ENCODE data around the gene STYXL2. TPM values are rescaled to one million over a fixed set of nuclear protein-coding genes. Genes with fewer than 3 reads are reported as not detected.

STYXL2 gene
- total and polyA plus RNA-seq, 2 of the 8 experiments (the other 6 are each of a cell fraction or from before 2014, with no cell fraction given) = 0.09 to 0.22 TPM

- Histone ChIP-seq H3K4ac (replicated peaks; ENCODE audit: insufficient read length, low read depth, low read length) (no peak overlapping the region), H3K36me3 (ENCODE audit: control insufficient read depth in 2 of 4, insufficient read depth in 4 of 4, low read length in 3 of 4) (no peaks in the 10 kb centered on the region), H3K79me2 (ENCODE audit: control insufficient read depth in 1 of 2, insufficient read depth in 2 of 2, low read length in 2 of 2) (no peaks in the 10 kb centered on the region), H3K23me2 (ENCODE audit: low read depth, low read length) (no peaks in the 10 kb centered on the region), H3K56ac (replicated peaks; ENCODE audit: insufficient read length, low read depth, low read length) (no peak overlapping the region), H4K5ac (ENCODE audit: insufficient read length, low read depth, low read length) (no peak overlapping the region), H3K4me3 (ENCODE audit: extremely low read depth in 1 of 4, insufficient read depth in 2 of 4, low read depth in 3 of 4, low read length in 4 of 4) (no peak overlapping the region), H2BK120ac (replicated peaks; ENCODE audit: low read depth, low read length) (no peak overlapping the region), H3K9ac (replicated peaks in 1 of 4; ENCODE audit: extremely low read depth in 1 of 4, low read depth in 3 of 4, low read length in 3 of 4) (no peak overlapping the region), H3K4me1 (replicated peaks in 1 of 4; ENCODE audit: control insufficient read depth in 3 of 4, insufficient read depth in 4 of 4, low read length in 3 of 4) (peaks cover 0 to 11% (median 2%) of the 10 kb centered on the region in 4 experiments; a peak in 4 of 7 replicates), H3K27ac (ENCODE audit: low read depth, low read length) (no peak overlapping the region), H3K18ac (ENCODE audit: extremely low read depth, low read length) (peak overlapping the region; percentile 39; the same call in 1 of the 2 replicates), H3K27me3 (replicated peaks in 1 of 4; ENCODE audit: control insufficient read depth in 3 of 4, extremely low read depth in 1 of 4, insufficient read depth in 3 of 4, low read length in 3 of 4) (no peaks in the 10 kb centered on the region), H3K23ac (ENCODE audit: insufficient read length) (no peak overlapping the region), H2BK15ac (ENCODE audit: low read length) (no peak overlapping the region; the same call in 1 of the 2 replicates), H2AK5ac (ENCODE audit: low read depth, low read length) (no peak overlapping the region), H2BK12ac (ENCODE audit: low read depth, low read length) (no peak overlapping the region), H3K9me3 (ENCODE audit: insufficient read depth in 2 of 2, low read depth in 1 of 2, low read length in 1 of 2) (no peaks in the 10 kb centered on the region), H3K4me2 (ENCODE audit: insufficient read depth in 1 of 2, low read depth in 2 of 2, low read length in 2 of 2) (no peak overlapping the region), H3K14ac (ENCODE audit: insufficient read length) (no peak overlapping the region), H4K20me1 (replicated peaks in 1 of 2; ENCODE audit: control insufficient read depth in 1 of 2, insufficient read depth in 2 of 2, low read length in 2 of 2) (no peaks in the 10 kb centered on the region), H4K8ac (ENCODE audit: extremely low read depth, insufficient read depth, low read length) (peak overlapping the region; percentile 35; the same call in 1 of the 2 replicates), H2AFZ (ENCODE audit: low read length) (no peak overlapping the region), H2BK20ac (ENCODE audit: low read length) (no peak overlapping the region), H4K91ac (replicated peaks; ENCODE audit: insufficient read length, low read length) (no peak overlapping the region), H2BK5ac (ENCODE audit: low read depth, low read length) (no peak overlapping the region), H3K79me1 (ENCODE audit: low read depth, low read length) (no peaks in the 10 kb centered on the region)
- POLR2A ChIA-PET (ENCODE audit: partially characterized antibody) = interaction anchor here (1.3 to 2.3 kb wide), 3 partner anchors 12 to 111 kb away, joined by 3 to 7 read pairs (median 5); partner anchors contain the start of gene POU2F1
- DNase-seq (ENCODE audit: low read depth in 1 of 2, low spot score in 2 of 2) (no peak), FAIRE-seq (no peak)
- CTCF ChIA-PET (ENCODE audit: partially characterized antibody) = interaction anchor here (0.9 to 1.7 kb wide), 8 partner anchors 10 to 88 kb away, joined by 3 to 5 read pairs (median 3); no protein-coding TSS in a partner anchor
- WGBS, 2 experiments (ENCODE audit: extremely low coverage in 1 of 2, insufficient coverage in 1 of 2, insufficient read length in 1 of 2, insufficient replicate concordance in 2 of 2, low coverage in 1 of 2, low lambda C conversion rate in 2 of 2, missing lambda C conversion rate in 1 of 2) = 95% methylated on average over 2 of the region's 2 CpGs; no CpG with 5 or more reads in 1 of the 2 experiments
- TF ChIP-seq SIRT6 (IDR thresholded peaks at IDR 0.05; ENCODE audit: low read length) = no peak
- no peak for TF ChIP-seq BCL11A (IDR thresholded peaks at IDR 0.05; ENCODE audit: low read depth in 2 of 2, low read length in 2 of 2)
- no peak for TF ChIP-seq RNF2 (IDR thresholded peaks at IDR 0.05; ENCODE audit: borderline replicate concordance, low read depth, low read length, missing control alignments, poor library complexity, severe bottlenecking)
- no peak for TF ChIP-seq GTF2F1 (IDR thresholded peaks at IDR 0.05; ENCODE audit: borderline replicate concordance, low read depth, low read length)
- no peak for TF ChIP-seq TBP (IDR thresholded peaks at IDR 0.05; ENCODE audit: low read depth, low read length)
- no peak for TF ChIP-seq CHD2 (IDR thresholded peaks at IDR 0.05; ENCODE audit: low read length)
- no peak for TF ChIP-seq CREB1 (IDR thresholded peaks at IDR 0.05)
- no peak for TF ChIP-seq FOSL1 (IDR thresholded peaks at IDR 0.05; ENCODE audit: insufficient read depth, low read depth, low read length)
- no peak for TF ChIP-seq SRF (IDR thresholded peaks at IDR 0.05; ENCODE audit: low read depth, low read length)
- no peak for TF ChIP-seq ATF2 (IDR thresholded peaks at IDR 0.05; ENCODE audit: low read length)
- TF ChIP-seq SIN3A (conservative IDR thresholded peaks at IDR 0.05 in 1 of 2, IDR thresholded peaks at IDR 0.05 in 1 of 2; ENCODE audit: low read depth in 1 of 2, low read length in 2 of 2) = no peak
- TF ChIP-seq MAX (IDR thresholded peaks at IDR 0.05) = no peak
These were observed 15.2 kb downstream of the STYXL2 start for GRCh38 chr1:167109125-167109524.
